Esophagus muscularis mucosa (tissue), 4 donors: ENCODE results near the gene CPNE5.

ENCODE experiments used
- CTCF ChIP-seq, 3 experiments: fragments of 200-600 bp in 2 of 3; fragments of 450-650 bp in 1 of 3; sonication (generic) in 2 of 3; IDR thresholded peaks; one replicate each; pipeline ENCODE4 v1.5.1; 2017 to 2019; ENCODE audit warnings: antibody characterized with exemption in 3 of 3, mild to moderate bottlenecking in 2 of 3, moderate library complexity in 1 of 3
- EP300 ChIP-seq: sonication (generic); formaldehyde crosslinking; IDR thresholded peaks from one replicate; pipeline ENCODE4 v1.6.1; 2017; ENCODE audit warnings: antibody characterized with exemption
- POLR2A ChIP-seq: fragments of 450-650 bp; IDR thresholded peaks from one replicate; pipeline ENCODE4 v1.6.1; 2017; ENCODE audit warnings: antibody characterized with exemption, moderate library complexity, mild to moderate bottlenecking, low read depth

DNA sequence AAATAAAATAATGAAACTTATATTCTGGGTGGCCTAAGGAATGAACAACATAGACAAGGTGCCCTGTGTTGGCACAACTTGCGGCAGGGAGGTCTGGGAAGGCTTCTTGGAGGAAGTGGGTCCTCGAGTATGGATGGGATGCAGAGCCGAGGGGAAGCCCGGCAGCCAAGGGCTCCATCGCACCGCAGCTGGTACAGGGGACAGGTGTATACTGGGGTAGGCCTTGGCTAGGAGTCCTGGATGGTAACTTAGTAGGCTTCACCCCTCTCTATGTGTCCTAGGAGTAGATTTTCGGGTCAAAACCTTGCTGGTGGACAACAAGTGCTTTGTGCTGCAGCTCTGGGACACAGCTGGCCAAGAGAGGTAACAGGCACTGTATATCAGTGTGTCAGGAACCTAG is 113.7 kb downstream of the CPNE5 start:
- TF ChIP-seq EP300 (no peak), POLR2A (no peak), CTCF (IDR thresholded peaks at IDR 0.05) (no peak)
